Measurements from ENCODE around the gene SLC5A2. TPM values are rescaled to one million over a fixed set of nuclear protein-coding genes. Genes with fewer than 3 reads are reported as not detected.
"Not testable (repeated sequence)": the region's sequence is repeated elsewhere in the genome, so short reads cannot be mapped to it uniquely, and the experiment has no call there.

SLC5A2 gene
- total and polyA plus RNA-seq, 7 donors: 0.08 to 0.35 (median 0.26) TPM; not detected in 4

DNA sequence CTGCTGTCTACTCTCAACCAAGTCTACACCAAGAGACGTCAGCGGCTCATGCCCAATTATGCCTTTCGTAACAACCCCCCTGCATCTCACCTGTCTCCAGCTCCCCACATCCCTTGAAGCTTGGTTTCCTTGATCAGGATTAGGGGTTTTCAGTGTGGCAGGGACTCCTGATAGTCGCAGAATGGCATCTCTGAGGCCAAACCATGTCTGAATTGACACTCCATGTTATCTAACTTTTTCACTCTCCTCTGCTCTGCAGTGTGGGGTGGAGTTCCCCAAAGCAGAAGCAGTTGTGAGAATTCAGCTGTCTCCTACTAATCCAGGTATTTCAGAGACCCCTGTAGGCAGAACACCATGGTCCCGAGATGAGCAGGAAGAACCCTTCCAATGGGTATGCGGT is 39.1 kb downstream of the SLC5A2 start:
- TF ChIP-seq, protein P1, sequence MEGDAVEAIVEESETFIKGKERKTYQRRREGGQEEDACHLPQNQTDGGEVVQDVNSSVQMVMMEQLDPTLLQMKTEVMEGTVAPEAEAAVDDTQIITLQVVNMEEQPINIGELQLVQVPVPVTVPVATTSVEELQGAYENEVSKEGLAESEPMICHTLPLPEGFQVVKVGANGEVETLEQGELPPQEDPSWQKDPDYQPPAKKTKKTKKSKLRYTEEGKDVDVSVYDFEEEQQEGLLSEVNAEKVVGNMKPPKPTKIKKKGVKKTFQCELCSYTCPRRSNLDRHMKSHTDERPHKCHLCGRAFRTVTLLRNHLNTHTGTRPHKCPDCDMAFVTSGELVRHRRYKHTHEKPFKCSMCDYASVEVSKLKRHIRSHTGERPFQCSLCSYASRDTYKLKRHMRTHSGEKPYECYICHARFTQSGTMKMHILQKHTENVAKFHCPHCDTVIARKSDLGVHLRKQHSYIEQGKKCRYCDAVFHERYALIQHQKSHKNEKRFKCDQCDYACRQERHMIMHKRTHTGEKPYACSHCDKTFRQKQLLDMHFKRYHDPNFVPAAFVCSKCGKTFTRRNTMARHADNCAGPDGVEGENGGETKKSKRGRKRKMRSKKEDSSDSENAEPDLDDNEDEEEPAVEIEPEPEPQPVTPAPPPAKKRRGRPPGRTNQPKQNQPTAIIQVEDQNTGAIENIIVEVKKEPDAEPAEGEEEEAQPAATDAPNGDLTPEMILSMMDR (IDR thresholded peaks at IDR 0.05): no peak
- no peaks in the 10 kb centered on the region for H3K36me3 ChIP-seq (ENCODE audit: insufficient read depth in 1 of 2, low read depth in 1 of 2)
- no peaks in the 10 kb centered on the region for H3K4me1 ChIP-seq
- ATAC-seq (no peak), DNase-seq (no peak)
- 80 to 90% (median 84%) methylated on average over 6 of the region's 6 CpGs for WGBS, 3 donors
- H3K4me3 ChIP-seq: no peak overlapping the region
- no peak overlapping the region for H3K27ac ChIP-seq
- H3K9me3 ChIP-seq: no peaks in the 10 kb centered on the region
- intact Hi-C loops (cut with DNase I): no loop called here
- H3K27me3 ChIP-seq (ENCODE audit: insufficient read depth in 3 of 3, low read length in 2 of 3): no peaks in the 10 kb centered on the region

DNA sequence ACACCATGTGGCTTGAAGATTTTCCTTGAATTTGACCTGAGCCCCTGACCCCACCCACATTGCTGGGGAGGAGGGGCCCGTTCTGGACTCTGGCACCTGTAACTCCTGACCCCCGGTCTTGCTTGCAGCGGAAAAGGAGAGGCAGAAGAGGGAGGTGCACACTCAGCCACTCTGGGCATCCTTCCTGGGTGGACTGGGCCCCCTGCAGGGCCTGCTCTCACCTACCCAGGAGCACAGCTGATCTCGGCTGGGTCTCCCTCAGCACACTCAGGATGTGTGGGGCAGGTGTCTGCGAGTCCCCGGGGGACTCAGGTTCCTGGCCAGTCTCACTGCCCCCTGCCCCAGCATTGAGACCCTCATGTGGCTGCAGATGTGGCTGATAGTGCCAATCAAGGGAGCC is 40.8 kb downstream of the SLC5A2 start:
- peaks cover 0 to 17% (median 11%) of the 10 kb centered on the region in 3 donors for H3K27me3 ChIP-seq (ENCODE audit: insufficient read depth in 3 of 3, low read length in 2 of 3)
- H3K36me3 ChIP-seq (ENCODE audit: insufficient read depth in 1 of 2, low read depth in 1 of 2); intact Hi-C loops (cut with DNase I); ATAC-seq; H3K27ac ChIP-seq; H3K9me3 ChIP-seq; H3K4me3 ChIP-seq; DNase-seq; H3K4me1 ChIP-seq: not testable (repeated sequence)
- 35 to 52% (median 42%) methylated on average over 2 to 3 of the region's 6 CpGs for WGBS, 3 donors

DNA sequence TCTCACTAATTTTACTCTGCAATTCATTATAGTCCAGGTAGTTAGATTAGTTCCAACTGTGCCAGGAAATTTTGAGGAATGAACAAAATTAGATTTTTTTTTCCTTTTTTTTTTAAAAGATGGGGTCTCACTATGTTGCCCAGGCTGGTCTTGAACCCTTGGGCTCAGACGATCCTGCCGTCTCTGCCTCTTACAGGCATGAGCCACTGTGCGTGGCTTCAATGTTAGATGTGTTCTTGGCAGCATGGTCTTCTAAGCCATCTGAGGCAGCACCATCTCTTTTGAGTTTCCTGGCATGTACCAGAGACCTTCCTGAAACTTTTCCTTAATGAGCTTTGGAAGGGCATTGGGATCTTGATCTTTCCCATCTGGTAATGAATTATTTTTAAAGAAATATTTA is 42.2 kb downstream of the SLC5A2 start:
- H3K27me3 ChIP-seq (ENCODE audit: insufficient read depth in 3 of 3, low read length in 2 of 3): peaks cover 0 to 28% (median 14%) of the 10 kb centered on the region in 3 donors
- TF ChIP-seq, protein P1 (IDR thresholded peaks at IDR 0.05): no peak
- no peaks in the 10 kb centered on the region for H3K9me3 ChIP-seq
- no peak overlapping the region for H3K4me3 ChIP-seq
- WGBS, 3 donors: 82 to 84% (median 83%) methylated on average over 3 of the region's 3 CpGs
- ATAC-seq (no peak), DNase-seq (no peak)
- no peaks in the 10 kb centered on the region for H3K36me3 ChIP-seq (ENCODE audit: insufficient read depth in 1 of 2, low read depth in 1 of 2)
- H3K4me1 ChIP-seq: no peaks in the 10 kb centered on the region
- H3K27ac ChIP-seq: no peak overlapping the region
- intact Hi-C loops (cut with DNase I): no loop called here

DNA sequence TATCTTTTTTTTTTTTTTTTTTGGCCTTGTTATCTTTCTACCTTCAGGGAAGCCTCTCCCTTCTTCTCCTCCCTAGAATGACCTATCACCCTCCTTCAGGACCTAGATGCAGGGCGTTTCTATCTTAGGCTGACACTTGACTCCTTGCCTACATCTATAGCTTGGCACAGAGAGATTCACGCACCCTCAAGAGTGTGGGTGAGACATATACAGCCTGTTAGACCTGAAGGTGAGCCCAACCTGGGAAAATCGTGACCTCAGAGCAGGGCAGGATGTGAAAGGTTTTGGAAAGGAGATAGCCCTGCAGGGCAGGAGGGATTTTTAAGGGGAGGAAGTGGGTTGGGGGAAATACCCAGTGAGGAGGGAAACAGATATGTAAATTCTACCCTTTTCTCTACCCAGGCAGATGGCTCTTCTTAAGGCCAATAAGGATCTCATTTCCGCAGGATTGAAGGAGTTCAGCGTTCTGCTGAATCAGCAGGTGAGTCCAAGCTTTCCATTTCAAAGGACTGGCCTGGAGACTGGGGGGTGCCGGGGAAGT is 44.9 kb downstream of the SLC5A2 start, which contains the start of gene AHSP:
AHSP (plus strand) TSS at position 167 of the 541 bp plus-strand sequence; CDS start at position 407, 240 bp downstream.
- Histone ChIP-seq H3K4me3 (peak within 1 kb of the TSS; percentile 47), H3K27ac (no peak within 1 kb of the TSS), H3K4me1 (no peaks in the 10 kb centered on the region), H3K27me3 (ENCODE audit: insufficient read depth in 3 of 3, low read length in 2 of 3) (peaks cover 0 to 52% (median 20%) of the 10 kb centered on the region in 3 donors), H3K36me3 (ENCODE audit: insufficient read depth in 1 of 2, low read depth in 1 of 2) (no peaks in the 10 kb centered on the region), H3K9me3 (no peaks in the 10 kb centered on the region)
- TF ChIP-seq, protein P1 (IDR thresholded peaks at IDR 0.05): no peak
- WGBS, 3 donors: 37 to 49% (median 45%) methylated on average over 6 of the region's 6 CpGs
- ATAC-seq: no peak
- DNase-seq: no peak
- intact Hi-C loops (cut with DNase I): no loop called here

DNA sequence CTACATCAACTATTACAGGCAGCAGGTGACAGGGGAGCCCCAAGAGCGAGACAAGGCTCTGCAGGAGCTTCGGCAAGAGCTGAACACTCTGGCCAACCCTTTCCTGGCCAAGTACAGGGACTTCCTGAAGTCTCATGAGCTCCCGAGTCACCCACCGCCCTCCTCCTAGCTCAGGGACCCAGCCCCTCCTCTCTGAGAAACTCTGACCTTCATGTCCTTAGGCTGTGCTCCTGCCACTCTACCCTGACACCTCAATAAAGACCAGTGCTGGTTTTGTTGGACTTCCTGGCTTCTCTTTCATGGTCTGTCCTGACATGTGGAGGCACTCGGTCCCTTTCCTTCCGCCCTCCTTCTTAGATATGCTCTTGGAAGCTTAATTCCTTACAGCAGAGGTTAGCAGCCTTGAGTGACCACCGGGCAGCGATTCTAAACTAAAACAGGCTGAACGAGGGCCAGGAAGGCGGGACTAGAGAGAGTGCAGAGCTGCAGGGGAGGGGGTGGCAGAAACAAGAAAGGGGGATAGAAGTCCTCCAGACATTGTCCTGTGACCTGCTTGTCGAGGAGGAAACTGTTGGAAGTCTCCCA is 45.7 kb downstream of the SLC5A2 start:
- H3K27ac ChIP-seq: no peak overlapping the region
- intact Hi-C loops (cut with DNase I): no loop called here
- H3K36me3 ChIP-seq (ENCODE audit: insufficient read depth in 1 of 2, low read depth in 1 of 2): no peaks in the 10 kb centered on the region
- peak overlapping the region; percentile 47 for H3K4me3 ChIP-seq
- no peaks in the 10 kb centered on the region for H3K4me1 ChIP-seq
- 15 to 27% (median 21%) methylated on average over 11 of the region's 11 CpGs for WGBS, 3 donors
- peaks cover 0 to 60% (median 20%) of the 10 kb centered on the region in 3 donors for H3K27me3 ChIP-seq (ENCODE audit: insufficient read depth in 3 of 3, low read length in 2 of 3)
- no peak for ATAC-seq
- no peak for DNase-seq
- TF ChIP-seq, protein P1 (IDR thresholded peaks at IDR 0.05): no peak
- H3K9me3 ChIP-seq: no peaks in the 10 kb centered on the region

All from psoas muscle (tissue), 8 donors.